PFSK-1 (cell line): ENCODE data around the gene SPECC1.

Source experiments
- FOXP2 ChIP-seq: optimal IDR thresholded peaks from 2 replicates; pipeline ENCODE3; 2011; ENCODE audit warnings: borderline replicate concordance, control low read depth, inconsistent platforms; ENCODE audit not compliant: insufficient read depth; ENCODE audit errors: extremely low read length, extremely low read depth
- POLR2AphosphoS5 ChIP-seq: IDR thresholded peaks from 2 replicates; pipeline ENCODE4 v1.6.1; 2012; ENCODE audit warnings: low read depth, mild to moderate bottlenecking, control low read depth, low read length, moderate library complexity
- SIN3A ChIP-seq: IDR thresholded peaks from 2 replicates; pipeline ENCODE4 v1.6.1; 2012; ENCODE audit warnings: mild to moderate bottlenecking, low read length, moderate library complexity, borderline replicate concordance; ENCODE audit not compliant: insufficient read depth
- TAF1 ChIP-seq: IDR thresholded peaks from 2 replicates; pipeline ENCODE4 v1.6.1; 2012; ENCODE audit warnings: low read length, control low read depth, borderline replicate concordance; ENCODE audit not compliant: insufficient read depth
- TF ChIP-seq, protein P1 (sequence below), 2 experiments: IDR thresholded peaks; 2 replicates each; pipeline versions ENCODE4 v1.6.1 to v1.8.0; 2011 to 2012; ENCODE audit warnings: low read depth in 2 of 2, low read length in 2 of 2, control low read depth in 1 of 2, inconsistent platforms in 1 of 2, mild to moderate bottlenecking in 1 of 2, moderate library complexity in 1 of 2; ENCODE audit not compliant: insufficient read depth in 1 of 2

Gene SPECC1

DNA sequence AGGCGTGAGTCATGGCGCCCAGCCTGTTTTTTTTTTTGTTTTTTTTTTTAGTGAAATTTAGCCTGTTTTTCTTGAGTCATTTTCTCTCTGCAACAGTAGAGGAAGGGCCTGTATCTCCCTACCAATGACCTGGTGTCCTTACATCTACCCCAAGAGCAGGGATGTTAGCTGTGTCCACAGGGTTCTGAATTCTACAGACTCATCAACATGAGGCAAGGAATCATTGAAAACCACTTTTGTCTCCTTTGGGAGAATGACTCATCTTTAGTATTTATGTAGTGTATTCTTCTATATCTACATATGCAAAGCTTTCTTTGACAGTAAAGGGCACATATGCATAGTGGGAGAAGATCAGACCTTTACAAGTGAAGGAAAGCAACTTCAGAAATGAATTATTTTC is 105.3 kb downstream of the SPECC1 start:
- TF ChIP-seq TAF1 (no peak), SIN3A (no peak), POLR2AphosphoS5 (no peak), FOXP2 (no peak)
- TF ChIP-seq, protein P1, sequence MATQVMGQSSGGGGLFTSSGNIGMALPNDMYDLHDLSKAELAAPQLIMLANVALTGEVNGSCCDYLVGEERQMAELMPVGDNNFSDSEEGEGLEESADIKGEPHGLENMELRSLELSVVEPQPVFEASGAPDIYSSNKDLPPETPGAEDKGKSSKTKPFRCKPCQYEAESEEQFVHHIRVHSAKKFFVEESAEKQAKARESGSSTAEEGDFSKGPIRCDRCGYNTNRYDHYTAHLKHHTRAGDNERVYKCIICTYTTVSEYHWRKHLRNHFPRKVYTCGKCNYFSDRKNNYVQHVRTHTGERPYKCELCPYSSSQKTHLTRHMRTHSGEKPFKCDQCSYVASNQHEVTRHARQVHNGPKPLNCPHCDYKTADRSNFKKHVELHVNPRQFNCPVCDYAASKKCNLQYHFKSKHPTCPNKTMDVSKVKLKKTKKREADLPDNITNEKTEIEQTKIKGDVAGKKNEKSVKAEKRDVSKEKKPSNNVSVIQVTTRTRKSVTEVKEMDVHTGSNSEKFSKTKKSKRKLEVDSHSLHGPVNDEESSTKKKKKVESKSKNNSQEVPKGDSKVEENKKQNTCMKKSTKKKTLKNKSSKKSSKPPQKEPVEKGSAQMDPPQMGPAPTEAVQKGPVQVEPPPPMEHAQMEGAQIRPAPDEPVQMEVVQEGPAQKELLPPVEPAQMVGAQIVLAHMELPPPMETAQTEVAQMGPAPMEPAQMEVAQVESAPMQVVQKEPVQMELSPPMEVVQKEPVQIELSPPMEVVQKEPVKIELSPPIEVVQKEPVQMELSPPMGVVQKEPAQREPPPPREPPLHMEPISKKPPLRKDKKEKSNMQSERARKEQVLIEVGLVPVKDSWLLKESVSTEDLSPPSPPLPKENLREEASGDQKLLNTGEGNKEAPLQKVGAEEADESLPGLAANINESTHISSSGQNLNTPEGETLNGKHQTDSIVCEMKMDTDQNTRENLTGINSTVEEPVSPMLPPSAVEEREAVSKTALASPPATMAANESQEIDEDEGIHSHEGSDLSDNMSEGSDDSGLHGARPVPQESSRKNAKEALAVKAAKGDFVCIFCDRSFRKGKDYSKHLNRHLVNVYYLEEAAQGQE (IDR thresholded peaks at IDR 0.05; ENCODE audit: insufficient read depth in 1 of 2, low read depth in 2 of 2, low read length in 2 of 2), result no peak

DNA sequence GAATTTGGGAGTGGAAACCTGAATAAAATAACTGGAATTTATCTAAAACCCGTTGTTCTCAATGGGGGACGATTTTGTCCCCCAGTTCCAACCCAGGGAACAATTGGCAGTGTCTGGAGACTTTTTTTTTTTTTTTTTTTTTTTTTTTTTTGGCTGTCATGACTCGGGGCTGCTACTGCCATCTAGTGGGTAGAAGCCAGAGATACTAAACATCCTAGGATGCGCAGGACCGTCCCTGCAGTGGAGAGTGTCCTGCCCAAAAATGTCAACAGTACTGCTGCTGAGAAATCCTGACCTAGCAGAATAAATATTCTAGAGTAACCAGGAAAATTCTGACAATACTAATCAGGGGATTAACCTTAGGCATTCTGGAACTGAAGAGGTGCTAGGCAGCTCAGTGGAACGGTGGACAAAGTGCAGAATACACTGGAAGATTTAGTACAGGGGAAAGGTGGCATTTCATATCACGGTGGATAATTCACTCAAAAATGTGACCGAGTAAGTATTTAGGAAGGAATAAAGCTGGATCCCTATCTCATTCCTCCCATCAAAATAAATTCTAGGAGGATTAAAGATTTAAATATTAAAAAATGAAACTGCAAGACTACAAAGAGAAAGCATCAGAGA is 107.6 kb downstream of the SPECC1 start:
- TF ChIP-seq FOXP2, result no peak
- TF ChIP-seq POLR2AphosphoS5, result no peak
- TF ChIP-seq SIN3A, result no peak
- no peak for TF ChIP-seq TAF1
- TF ChIP-seq, protein P1 (IDR thresholded peaks at IDR 0.05; ENCODE audit: insufficient read depth in 1 of 2, low read depth in 2 of 2, low read length in 2 of 2), result no peak

DNA sequence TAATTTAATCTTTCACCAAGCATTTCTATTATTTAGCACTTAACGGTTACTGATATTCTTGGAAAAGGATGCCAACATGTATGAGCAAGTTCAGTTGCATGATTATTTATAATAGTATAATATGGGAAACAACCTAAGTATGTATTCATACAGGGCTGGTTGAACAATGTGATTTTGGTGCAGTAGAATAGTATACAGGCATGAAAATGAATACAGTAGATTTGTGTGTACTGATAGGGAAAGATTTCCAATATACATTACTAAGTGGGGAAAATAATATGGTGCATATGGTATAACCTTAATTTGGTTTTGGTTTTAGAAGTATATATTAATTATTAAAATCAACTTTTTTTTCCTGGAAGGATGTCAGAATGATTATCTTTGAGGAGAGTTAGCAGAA is 109.1 kb downstream of the SPECC1 start:
- TF ChIP-seq TAF1 (no peak), FOXP2 (no peak), SIN3A (no peak), POLR2AphosphoS5 (no peak)
- TF ChIP-seq, protein P1 (IDR thresholded peaks at IDR 0.05; ENCODE audit: insufficient read depth in 1 of 2, low read depth in 2 of 2, low read length in 2 of 2), result no peak

DNA sequence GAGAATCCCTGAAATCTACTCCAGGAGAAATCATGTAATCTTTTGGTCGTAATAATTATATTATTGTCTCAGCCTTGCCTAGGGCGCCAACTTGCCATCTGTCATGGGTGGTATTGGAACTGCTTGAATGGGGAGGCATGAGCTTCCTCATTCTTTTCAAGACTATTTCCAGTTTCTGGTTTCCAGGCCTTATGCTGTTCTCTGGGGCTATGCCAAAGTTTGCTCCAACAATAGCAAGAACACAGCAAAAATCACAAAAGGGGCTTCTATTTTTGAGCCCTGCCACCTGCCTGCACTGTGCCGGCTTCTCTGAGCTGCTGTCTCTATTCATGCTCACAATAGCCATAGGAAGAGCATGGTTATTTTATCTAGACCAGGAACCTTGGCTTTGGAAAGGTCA is 111.7 kb downstream of the SPECC1 start:
- TF ChIP-seq FOXP2 (no peak), POLR2AphosphoS5 (no peak), TAF1 (no peak), SIN3A (no peak)
- TF ChIP-seq, protein P1 (IDR thresholded peaks at IDR 0.05; ENCODE audit: insufficient read depth in 1 of 2, low read depth in 2 of 2, low read length in 2 of 2), result no peak
